Amniotic stem cell (primary cell): ENCODE results near the gene CHCHD3.
A peak's percentile ranks its signal among the peaks of the same experiment; 100 is the strongest.
"Not testable (repeated sequence)": the region's sequence is repeated elsewhere in the genome, so short reads cannot be mapped to it uniquely, and the experiment has no call there.

Source experiments
- DNase-seq: peaks from one replicate; lab custom pipeline; 2025; lab: John Stamatoyannopoulos, UW

Gene CHCHD3

DNA sequence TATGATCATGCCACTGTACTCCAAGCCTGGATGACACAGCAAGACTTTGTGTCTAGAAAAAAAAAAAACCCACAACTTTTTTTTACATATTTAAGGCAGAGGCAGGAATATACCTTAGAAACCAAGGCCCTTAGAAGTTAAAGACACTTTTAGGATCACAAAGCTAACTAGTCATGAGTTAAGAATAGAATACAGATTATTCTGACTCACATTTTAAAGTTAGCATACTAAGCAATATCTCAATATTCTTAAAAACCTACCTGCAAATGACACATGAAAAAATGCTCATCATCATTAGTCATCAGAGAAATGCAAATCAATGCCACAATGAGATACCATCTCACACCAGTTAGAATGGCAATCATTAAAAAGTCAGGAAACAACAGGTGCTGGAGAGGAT lies 177.7 kb downstream of the CHCHD3 start:
- DNase-seq, result no peak

DNA sequence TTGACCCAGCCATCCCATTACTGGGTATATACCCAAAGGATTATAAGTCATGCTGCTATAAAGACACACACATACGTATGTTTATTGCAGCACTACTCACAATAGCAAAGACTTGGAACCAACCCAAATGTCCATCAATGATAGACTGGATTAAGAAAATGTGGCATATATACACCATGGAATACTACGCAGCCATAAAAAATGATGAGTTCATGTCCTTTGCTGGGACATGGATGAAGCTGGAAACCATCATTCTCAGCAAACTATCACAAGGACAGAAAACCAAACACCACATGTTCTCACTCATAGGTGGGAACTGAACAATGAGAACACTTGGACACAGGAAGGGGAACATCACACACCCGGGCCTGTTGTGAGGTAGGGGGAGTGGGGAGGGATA lies 179.6 kb downstream of the CHCHD3 start:
- not testable (repeated sequence) for DNase-seq

DNA sequence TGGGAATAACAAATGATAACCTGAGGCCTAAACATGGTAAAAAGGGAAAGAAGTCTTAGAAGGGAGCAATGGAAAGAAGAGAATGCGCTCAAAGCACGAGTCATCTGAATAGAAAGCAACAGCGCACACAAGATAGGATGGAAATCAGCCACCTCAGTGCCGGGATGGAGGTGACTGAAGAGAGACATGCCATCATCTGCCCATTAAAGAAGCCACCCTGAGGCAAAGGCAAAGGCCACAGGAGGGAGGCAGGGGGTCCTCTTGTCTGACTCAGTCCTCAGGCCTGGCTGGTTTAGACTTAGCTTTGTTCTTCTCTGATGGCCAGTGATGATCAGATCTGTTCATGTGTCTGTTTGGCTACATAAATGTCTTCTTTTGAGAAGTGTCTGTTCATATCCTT lies 180.6 kb downstream of the CHCHD3 start:
- DNase-seq, result no peak

DNA sequence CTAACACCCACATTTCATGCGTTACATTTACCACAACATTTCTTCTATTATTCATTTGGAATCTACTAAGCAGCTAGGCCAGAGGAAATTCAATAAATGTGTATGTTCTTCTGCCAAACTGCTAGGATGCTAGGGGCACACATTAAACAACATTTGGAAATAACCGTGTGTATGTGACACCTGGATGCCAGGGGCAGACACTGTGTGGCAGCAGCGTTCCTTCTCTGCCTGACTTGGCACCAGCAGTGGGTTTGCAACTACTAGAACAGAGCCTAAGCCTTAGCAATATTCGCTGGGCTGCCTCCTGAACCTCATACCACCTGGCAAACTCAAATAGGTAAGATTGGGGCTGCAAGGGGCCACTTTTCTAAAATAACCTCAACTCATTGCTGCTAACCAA lies 182.1 kb downstream of the CHCHD3 start:
- DNase-seq, result no peak

DNA sequence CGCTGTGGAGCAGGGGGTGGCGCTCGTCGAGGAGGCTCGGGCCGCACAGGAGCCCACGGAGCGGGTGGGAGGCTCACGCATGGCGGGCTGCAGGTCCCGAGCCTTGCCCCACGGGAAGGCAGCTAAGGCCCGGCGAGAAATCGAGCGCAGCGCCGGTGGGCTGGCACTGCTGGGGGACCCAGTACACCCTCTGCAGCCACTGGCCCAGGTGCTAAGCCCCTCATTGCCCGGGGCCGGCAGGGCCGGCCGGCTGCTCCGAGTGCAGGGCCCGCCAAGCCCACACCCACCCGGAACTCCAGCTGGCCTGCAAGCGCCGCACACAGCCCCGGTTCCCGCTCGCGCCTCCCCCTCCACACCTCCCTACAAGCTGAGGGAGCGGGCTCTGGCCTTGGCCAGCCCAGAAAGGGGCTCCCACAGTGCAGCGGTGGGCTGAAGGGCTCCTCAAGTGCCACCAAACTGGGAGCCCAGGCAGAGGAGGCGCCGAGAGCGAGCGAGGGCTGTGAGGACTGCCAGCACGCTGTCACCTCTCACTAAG lies 183.2 kb downstream of the CHCHD3 start:
- DNase-seq, result not testable (repeated sequence)

DNA sequence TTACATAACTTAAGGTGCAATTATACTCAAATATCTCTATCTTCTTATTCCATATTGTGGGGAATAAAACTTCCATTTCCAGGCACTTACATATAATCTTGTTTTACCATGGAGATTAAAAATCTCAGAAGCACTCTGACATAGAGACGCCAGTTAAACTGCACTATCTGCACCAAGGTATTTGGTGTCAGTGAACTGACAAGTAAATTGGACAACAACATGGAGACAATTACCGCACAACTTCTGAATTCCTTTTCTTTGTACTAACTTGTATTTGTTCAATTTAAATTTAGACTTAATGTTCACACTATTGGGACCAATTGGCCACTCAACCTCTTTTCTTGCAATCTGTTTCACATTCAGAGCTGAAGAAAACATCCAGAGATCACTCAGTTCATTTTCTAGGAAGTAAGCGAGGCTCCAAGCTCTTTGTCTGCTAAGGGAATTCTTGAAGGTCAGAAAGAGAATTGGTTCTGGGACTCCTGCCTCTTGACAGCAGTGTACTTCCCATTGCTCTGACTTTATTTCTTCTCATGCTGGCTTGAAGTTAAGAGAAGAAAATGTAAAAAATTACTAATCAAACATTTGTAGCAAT lies 184.7 kb downstream of the CHCHD3 start:
- DNase-seq, result no peak

DNA sequence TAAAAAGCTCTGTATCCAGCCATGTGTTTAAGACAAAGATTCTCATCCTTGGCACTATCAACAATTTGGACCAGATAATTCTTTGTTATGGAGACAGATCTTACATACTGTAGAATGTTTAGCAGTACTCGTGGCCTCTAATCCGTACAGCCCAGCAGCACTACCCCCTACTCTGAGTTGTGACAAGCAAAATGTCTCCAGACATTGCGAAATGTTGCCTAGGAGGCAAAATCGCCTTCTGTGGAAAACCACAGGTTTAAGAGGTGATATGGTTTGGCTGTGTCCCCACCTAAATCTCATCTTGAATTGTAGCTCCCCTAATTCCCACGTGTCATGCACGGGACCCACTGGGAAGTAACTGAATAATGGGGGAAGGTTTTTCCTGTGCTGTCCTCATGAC lies 186.7 kb downstream of the CHCHD3 start:
- DNase-seq, result no peak

DNA sequence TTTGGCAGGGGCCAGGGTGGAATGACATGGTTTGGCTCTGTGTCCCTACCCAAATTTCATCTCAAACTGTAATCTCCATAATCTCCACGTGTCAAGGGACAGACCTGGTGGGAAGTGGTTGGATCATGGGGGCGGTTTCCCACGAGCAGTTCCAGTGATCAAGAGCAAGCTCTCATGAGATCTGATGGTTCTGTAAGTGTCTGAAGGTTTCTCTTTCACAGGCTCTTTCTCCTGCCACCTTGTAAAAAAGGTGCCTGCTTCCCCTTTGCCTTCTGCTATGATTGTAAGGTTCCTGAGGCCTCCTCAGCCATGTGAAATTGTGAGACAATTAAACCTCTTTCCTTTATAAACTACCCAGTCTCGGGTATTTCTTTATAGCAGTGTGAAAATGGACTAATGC lies 188.3 kb downstream of the CHCHD3 start:
- no peak for DNase-seq

DNA sequence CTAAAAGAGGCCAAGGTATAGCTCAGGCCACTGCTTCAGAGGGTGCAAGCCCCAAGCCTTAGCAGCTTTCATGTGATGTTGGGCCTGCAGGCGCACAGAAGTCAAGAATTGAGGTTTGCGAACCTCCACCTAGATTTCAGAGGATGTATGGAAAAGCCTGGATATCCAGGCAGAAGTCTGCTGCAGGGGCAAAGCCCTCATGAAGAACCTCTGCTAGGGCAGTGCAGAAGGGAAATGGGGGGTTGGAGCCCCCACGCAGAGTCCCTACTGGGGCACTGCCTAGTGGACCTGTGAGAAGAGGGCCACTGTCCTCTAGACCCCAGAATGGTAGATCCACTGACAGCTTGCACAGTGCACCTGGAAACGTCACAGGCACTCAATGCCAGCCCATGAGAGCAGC lies 189.1 kb downstream of the CHCHD3 start:
- DNase-seq, result not testable (repeated sequence)

DNA sequence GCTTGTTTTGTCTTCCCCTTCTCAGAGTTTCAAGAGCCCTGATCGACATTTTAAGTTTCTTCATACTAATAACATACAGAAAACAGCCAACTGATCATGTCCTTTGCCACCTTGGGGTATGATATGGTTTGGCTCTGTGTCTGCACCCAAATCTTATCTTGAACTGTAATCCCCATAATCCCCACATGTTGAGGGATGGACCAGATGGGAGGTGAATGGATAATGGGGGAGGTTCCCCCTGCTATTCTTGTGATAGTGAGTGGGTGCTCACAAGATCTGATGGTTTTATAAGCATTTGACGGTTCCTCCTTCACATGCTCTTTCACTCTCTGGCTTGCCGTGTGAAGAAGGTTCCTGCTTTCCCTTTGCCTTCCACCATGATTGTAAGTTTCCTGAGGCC lies 190.3 kb downstream of the CHCHD3 start:
- DNase-seq, result no peak

DNA sequence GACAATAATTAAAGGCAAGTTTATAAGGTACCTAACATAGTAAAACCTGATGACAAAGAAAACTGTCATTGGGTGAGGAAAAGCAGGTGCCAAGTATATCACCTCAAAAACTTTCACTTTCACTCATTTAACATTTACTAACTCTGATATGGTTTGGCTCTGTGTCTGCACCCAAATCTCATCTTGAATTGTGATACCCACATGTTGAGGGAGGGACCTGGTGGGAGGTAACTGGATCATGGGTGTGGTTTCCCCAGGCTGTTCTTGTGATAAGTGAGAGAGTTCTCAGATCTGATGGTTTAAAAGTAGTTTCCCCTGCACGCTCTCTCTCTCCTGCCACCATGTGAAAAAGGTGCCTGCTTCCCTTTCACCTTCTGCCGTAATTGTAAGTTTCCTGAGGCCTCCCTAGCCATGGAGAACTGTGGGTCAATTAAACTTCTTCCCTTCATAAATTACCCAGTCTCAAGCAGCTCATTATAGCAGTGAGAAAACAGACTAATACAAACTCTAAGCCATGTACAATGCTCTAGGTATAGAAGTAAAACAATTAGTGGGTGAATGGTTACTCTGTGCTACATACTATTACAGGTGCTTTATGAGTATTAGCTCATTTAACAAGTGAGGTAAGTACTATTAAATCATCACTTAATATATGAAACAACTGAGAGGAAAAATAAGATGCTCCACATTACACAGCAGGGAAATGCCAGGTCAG lies 199.0 kb downstream of the CHCHD3 start:
- DNase-seq, result no peak

DNA sequence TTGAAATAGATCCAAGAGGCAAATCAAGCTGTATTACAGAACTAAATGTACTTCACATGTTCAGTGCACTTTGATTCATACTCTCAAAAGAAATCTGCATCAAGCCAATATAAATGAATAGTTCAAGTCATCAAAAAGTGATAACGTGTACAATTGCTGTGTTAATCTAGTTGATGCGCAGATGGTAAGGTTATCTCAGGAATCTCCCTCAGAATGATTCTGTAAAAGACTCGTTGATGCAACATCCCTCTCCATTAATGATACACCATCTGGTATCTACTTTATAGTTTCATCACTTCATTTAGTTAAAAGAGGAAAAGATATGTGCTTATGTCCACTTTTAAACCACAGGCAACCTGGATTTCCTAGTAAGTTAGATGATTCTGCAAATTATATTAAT lies 200.6 kb downstream of the CHCHD3 start:
- DNase-seq, result no peak

DNA sequence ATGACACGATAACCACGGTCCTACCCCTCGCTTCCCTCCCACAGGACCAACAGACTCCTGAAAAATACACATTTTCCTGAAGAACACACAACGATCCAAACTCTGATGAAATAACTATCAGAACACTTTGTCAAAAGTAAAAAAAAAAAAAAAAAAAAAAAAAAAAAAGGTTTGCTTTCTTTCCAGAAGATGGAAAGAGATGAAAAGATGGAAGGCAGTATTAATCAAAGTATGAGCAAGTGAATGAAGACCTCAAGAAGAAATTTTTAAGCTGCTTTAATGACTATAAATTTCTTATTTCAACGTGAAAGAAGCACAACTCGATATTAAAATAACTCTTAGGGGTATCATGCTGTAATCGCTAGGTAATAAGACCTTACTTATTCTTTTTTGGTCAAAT lies 202.3 kb downstream of the CHCHD3 start:
- no peak for DNase-seq

DNA sequence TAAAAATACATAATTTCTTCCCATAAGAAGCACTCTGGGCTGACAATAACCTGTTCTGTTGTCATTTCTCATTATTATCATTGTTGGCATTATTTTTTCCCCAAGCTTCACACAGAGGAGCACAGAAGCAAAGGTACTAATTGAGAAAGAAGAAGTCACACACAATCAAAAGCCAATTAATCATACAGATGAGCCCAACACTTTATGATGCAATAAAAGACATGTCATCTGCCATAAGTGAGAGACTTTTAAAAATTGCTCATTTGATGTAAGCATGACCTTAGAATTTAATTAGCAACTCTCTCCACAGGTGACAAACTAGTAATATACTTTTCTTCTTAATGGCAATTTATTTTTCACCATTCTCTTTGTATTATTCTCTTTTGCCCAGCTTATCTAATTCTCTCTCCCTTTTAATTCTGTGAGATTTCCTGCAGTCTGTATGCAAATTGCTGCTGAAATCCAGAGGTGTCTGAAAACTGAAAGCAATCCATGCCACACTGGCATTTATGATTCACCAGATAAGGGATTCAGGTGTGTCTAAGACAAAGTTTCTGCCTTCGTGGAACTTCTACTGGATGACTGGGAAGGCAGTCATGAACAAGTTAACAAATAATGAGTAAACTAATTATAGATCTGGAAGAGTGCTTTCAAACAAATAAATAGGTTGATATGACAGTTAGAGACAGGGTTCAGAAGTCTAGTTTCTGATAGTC lies 203.5 kb downstream of the CHCHD3 start:
- no peak for DNase-seq

DNA sequence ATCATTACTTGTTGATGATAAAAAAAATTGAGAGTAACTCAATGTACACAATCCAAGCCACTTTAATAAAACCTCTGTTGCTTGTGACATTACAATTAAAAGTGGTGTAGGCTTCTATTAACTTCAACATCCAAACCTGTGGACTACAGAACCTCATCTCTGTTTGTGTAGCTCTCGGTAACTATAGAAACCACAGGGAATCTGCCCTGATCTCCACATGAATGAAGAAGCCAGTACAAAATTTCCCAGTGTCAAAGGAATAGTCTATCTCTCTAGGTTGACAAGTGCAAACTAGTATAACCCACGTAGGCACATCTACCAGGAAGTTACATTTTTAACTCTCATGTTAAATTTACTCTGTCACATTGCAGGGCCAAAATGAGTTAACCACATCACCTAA lies 204.3 kb downstream of the CHCHD3 start:
- no peak for DNase-seq

DNA sequence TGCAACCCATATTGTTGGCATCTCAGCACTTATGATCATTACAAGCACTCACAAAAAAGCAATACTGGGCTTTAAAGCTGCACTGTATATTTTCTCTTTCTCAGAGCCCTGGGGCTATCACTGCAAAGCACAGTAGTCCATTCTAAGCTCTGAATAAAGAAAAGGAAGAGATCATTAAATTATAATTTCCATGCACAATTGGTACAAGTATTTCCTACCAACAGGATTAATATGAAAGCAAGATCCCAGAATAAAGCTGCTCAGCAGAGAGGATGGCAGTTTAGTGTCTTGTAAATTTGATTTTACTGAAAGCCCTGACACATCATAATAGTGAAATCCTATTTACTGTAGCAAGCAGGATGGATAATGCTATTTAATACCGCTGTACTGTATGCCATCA lies 205.3 kb downstream of the CHCHD3 start:
- DNase-seq, result no peak

DNA sequence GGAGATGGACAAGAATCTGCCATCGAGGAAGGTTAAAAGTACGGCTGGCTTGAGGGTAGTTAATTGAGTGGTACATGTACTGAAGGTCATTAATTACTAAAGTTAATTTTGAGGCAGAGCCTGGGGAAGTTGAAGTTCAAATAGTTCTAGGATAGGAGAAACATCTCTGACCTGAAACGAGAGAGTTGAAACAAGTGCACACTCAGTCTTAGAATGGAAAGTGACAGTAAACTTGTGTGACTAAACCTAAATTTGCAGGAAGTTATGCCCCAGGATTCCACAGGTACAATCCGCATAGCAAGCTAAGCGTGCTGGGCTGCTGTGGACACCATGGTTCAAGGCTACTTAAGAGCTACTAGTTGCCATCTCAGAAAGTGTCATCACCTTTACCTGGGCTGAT lies 209.9 kb downstream of the CHCHD3 start:
- DNase-seq, result no peak

DNA sequence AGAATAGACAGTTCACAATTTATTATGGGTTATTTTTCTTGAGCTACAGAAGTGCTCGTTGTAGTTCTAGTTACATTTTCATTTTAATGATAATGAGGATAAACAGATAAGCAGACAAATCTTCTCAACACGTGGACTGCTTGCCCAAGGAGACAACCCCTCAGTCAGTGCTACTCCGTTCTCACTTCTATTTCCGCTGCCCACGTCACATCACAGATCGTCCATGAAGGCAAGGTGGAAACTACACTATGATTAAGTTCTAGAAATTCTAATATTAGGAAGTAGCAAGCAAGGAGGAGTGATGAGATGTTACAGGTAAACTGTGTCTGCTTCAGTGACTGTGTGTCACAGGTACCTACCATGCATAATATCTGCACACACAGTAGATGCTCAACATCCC lies 210.5 kb downstream of the CHCHD3 start:
- DNase-seq, result no peak

DNA sequence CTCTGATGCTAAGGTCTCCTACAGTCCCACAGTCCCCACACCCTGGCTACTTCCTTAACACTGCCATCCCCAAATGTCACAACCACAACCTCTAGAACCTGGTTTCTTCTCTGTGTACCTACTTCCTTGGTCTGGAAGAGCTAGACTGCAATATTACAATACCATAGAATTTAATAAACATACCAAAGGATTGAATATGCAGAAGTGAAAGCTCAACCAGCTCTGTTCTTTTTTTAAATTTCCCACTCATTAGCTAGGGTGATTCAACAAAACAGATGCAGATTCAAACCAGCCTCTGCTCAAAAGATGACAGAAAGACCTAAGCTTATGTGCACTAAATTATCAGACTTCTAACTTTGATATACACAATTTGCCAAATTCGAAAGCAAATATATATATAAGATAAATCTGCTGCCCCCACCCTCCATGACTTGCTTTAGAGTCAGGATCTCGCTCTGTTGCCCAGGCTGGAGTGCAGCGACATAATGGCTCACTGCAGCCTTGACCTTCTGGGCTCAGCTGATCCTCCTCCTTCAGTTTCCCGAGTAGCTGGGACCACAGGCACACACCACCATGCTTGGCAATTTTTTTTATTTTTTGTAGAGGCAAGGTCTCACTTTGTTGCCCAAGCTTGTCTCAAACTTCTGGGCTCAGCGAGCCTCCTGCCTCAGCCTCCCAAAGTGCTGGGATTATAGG lies 212.6 kb downstream of the CHCHD3 start:
- no peak for DNase-seq

DNA sequence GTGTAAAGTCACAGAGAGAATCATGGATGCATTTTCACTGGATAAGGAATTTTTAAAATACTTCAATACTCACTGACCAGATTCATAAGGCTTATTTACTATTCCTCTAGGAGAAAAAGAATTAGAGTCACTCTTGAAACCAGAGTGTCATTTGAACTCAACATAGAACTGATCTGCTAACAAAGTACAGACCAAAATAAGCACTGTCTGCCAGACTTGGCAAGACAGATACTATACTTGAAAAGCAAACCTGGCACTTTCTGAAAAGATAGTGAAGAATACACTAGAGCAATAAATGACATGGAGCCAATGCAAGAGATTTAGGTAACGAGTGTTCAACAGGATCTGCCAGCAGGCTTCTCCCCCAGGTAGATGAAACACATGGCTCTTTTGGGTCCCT lies 215.3 kb downstream of the CHCHD3 start:
- DNase-seq, result no peak

DNA sequence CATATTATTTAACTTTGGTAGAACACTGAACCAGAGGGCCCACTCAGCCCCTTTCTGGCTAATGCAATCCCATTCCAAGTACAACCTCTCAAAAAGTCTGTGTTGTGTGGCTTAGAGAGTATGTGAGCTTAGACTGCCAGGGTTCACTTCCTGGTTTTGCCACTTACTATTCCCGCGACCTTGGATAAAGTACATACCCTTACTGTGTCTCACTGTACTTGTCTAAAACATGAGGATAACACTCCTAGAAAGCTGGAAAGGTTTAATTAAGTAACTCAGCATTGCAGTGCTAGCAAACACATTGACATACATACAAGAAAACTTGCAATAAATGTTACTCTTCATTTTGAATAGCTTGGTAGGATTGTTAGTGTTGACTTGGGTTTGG lies 215.8 kb downstream of the CHCHD3 start:
- no peak for DNase-seq

DNA sequence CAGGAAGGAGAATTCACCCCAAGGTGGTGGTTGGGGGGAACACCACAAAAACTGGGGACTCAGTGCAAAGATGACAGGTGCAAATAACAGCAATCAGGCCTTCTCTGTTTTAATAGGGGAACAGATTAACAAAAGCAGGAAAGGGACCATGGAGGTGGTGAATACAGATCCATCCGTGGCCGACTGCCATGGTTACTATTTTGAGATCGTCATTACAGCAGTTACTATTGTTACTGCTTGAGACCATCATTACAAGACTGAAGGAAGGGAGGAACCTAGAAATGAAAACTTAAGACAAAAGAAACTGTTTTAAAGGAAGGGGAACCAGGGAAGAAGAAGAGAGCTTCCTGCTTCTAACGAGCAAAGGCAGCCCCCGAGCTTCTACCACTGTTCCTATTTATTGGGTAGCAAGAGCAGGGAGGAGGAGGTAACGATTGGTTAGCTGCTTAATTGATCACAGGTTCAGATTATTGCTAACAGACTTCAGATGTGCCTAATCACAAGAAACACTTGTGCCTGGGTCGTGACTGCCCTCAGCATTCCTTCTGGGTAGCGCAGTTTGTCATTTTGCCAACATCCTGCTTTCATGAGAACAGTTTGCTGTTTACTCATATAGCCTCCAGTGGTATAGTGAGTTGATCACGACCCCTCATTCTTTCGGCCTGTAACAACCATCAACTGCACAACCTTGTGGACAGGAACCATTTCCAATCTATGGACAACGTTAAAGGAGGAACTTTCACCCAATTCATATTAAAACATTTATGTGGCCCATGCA lies 216.3 kb downstream of the CHCHD3 start:
- DNase-seq, result peak; percentile 71
